ENCODE measurements around the gene HIF3A. TPM values are rescaled to one million over a fixed set of nuclear protein-coding genes. Genes with fewer than 3 reads are reported as not detected.
A peak's percentile ranks its signal among the peaks of the same experiment; 100 is the strongest.

The HIF3A gene
- total RNA-seq, 4 donors from 2014 or later, result 98.2 to 268 (median 160) TPM

GRCh38 chr19:46392252-46392801 lies 95.5 kb downstream of the HIF3A start:
- TF ChIP-seq CTCF (IDR thresholded peaks at IDR 0.05) (no peak), POLR2AphosphoS5 (IDR thresholded peaks at IDR 0.05) (peak in 1 of 2 donors; percentile 49)
- Histone ChIP-seq H3K27me3 (peaks cover 0 to 3% (median 0%) of the 10 kb centered on the region in 4 donors), H3K9me3 (no peaks in the 10 kb centered on the region), H3K36me3 (peaks cover 36 to 61% (median 44%) of the 10 kb centered on the region in 4 donors), H3K4me1 (peaks cover 2 to 35% (median 27%) of the 10 kb centered on the region in 4 donors), H3K4me3 (no peak overlapping the region), H3K27ac (replicated peaks in 1 of 4) (peak overlapping the region; percentile 21 to 55 (median 48))
- intact Hi-C loops (cut with DNase I), result loop anchor here (5.0 to 10.0 kb wide), 2 partner anchors 110 to 122 kb away; no protein-coding TSS in a partner anchor
- 37% methylated on average over 18 of the region's 21 CpGs for WGBS
- no peak for DNase-seq (ENCODE audit: extremely low spot score)

- no peak for DNase-seq (ENCODE audit: extremely low spot score)
- WGBS, result 37% methylated on average over 4 of the region's 4 CpGs
- H3K27ac ChIP-seq (replicated peaks in 1 of 4), result peak overlapping the region; percentile 21 to 55 (median 48)
Observed at GRCh38 chr19:46392837-46393236, 96.0 kb downstream of the HIF3A start.

More at GRCh38 chr19:46392837-46393236, 96.0 kb downstream of the HIF3A start:
- intact Hi-C loops (cut with DNase I), result loop anchor here (5.0 to 10.0 kb wide), 2 partner anchors 111 to 122 kb away; no protein-coding TSS in a partner anchor
- Histone ChIP-seq H3K4me1 (peaks cover 2 to 35% (median 27%) of the 10 kb centered on the region in 4 donors), H3K27me3 (peaks cover 0 to 8% (median 0%) of the 10 kb centered on the region in 4 donors), H3K36me3 (peaks cover 31 to 55% (median 39%) of the 10 kb centered on the region in 4 donors), H3K4me3 (no peak overlapping the region), H3K9me3 (no peaks in the 10 kb centered on the region)
- TF ChIP-seq CTCF (IDR thresholded peaks at IDR 0.05) (no peak), POLR2AphosphoS5 (IDR thresholded peaks at IDR 0.05) (no peak), POLR2A (IDR thresholded peaks at IDR 0.05; ENCODE audit: low read depth) (no peak), EP300 (IDR thresholded peaks at IDR 0.05) (no peak)

Small RNA genes within 50 kb of the gene (small RNA-seq; reads per million reads assigned to genes)
- gene RNU6-924P, result 0 reads per million in 3 donors

Other genes starting within 250 kb of the HIF3A start
- not detected for gene IGFL3, start 172.4 kb upstream of the HIF3A start, total RNA-seq
- not detected for gene IGFL2, start 148.8 kb upstream of the HIF3A start, total RNA-seq
- gene IGFL1, start 67.3 kb upstream of the HIF3A start, total RNA-seq, result not detected
- gene PPP5C, start 50.0 kb downstream of the HIF3A start, total RNA-seq, result 10 to 100 TPM; 39.9 to 74.7 (median 61.9) TPM
- 10 to 100 TPM in 1 of 4 donors, 1 to 10 TPM in 3; 4.5 to 11.6 (median 4.9) TPM for gene CCDC8, start 116.5 kb downstream of the HIF3A start, total RNA-seq
- gene PNMA8C, start 131.9 kb downstream of the HIF3A start, total RNA-seq, result under 1 TPM; 0.13 to 0.42 (median 0.17) TPM
- 1 to 10 TPM; 1.4 to 5.3 (median 2.5) TPM for gene PNMA8A, start 174.5 kb downstream of the HIF3A start, total RNA-seq
- gene PNMA8B, start 198.8 kb downstream of the HIF3A start, total RNA-seq, result 1 to 10 TPM; 1.5 to 3.3 (median 1.6) TPM